HG03521 (cell line): ENCODE measurements around the gene TMED6.
"Not testable (repeated sequence)": the region's sequence is repeated elsewhere in the genome, so short reads cannot be mapped to it uniquely, and the experiment has no call there.

Experiments used
- ATAC-seq: cut with Tn5 transposase; IDR thresholded peaks from one replicate; pipeline ENCODE4 v1.9.1; 2021; ENCODE audit warnings: mild to moderate bottlenecking, moderate library complexity; ENCODE audit not compliant: unreplicated experiment

Gene TMED6

GRCh38 chr16:69363281-69363717 is 11.7 kb upstream of the TMED6 start:
- no peak for ATAC-seq

GRCh38 chr16:69360070-69360469 is 8.5 kb upstream of the TMED6 start:
- not testable (repeated sequence) for ATAC-seq

GRCh38 chr16:69350536-69351133 is 951 bp downstream of the TMED6 start:
- ATAC-seq, result no peak

GRCh38 chr16:69349536-69349935 is 2.0 kb downstream of the TMED6 start:
- no peak for ATAC-seq

- no peak for ATAC-seq
These were observed 3.4 kb downstream of the TMED6 start for GRCh38 chr16:69348222-69348621.

GRCh38 chr16:69346683-69347082 is 4.9 kb downstream of the TMED6 start:
- no peak for ATAC-seq

- ATAC-seq, result no peak
These were observed 5.7 kb downstream of the TMED6 start for GRCh38 chr16:69345923-69346322.

- no peak for ATAC-seq
These were observed 7.4 kb downstream of the TMED6 start for GRCh38 chr16:69344171-69344570.

- peak; percentile 4 for ATAC-seq
These were observed 11.4 kb downstream of the TMED6 start for GRCh38 chr16:69340095-69340644.

- ATAC-seq, result peak; percentile 86
These were observed 12.1 kb downstream of the TMED6 start, which contains the start of the genes COG8 and NIP7 for GRCh38 chr16:69339289-69340094. COG8 (minus strand) TSS chr16:69339564; CDS start chr16:69339552, 12 bp downstream. NIP7 (plus strand) TSS chr16:69339772; CDS start chr16:69339830, 58 bp downstream.

- no peak for ATAC-seq
These were observed 12.9 kb downstream of the TMED6 start for GRCh38 chr16:69338557-69339288.

- no peak for ATAC-seq
These were observed 16.9 kb downstream of the TMED6 start for GRCh38 chr16:69334696-69335095.

- ATAC-seq, result peak; percentile 87
These were observed 21.1 kb downstream of the TMED6 start, which contains the start of gene PDF for GRCh38 chr16:69330286-69331109. PDF (minus strand) TSS chr16:69330588; CDS start chr16:69330570, 18 bp downstream.

- ATAC-seq, result peak; percentile 26
These were observed 22.0 kb downstream of the TMED6 start for GRCh38 chr16:69329369-69330285.

- no peak for ATAC-seq
These were observed 22.7 kb downstream of the TMED6 start for GRCh38 chr16:69328854-69329316.

- no peak for ATAC-seq
These were observed 23.8 kb downstream of the TMED6 start for GRCh38 chr16:69327585-69328310.

GRCh38 chr16:69326172-69326873 is 25.3 kb downstream of the TMED6 start:
- no peak for ATAC-seq

GRCh38 chr16:69325784-69326171 is 25.8 kb downstream of the TMED6 start:
- ATAC-seq, result no peak
